ENCODE results near the gene PACSIN1.

PACSIN1 gene

GRCh38 chr6:34528996-34529664, 63.3 kb downstream of the PACSIN1 start:
- no peak for DNase-seq

DNA sequence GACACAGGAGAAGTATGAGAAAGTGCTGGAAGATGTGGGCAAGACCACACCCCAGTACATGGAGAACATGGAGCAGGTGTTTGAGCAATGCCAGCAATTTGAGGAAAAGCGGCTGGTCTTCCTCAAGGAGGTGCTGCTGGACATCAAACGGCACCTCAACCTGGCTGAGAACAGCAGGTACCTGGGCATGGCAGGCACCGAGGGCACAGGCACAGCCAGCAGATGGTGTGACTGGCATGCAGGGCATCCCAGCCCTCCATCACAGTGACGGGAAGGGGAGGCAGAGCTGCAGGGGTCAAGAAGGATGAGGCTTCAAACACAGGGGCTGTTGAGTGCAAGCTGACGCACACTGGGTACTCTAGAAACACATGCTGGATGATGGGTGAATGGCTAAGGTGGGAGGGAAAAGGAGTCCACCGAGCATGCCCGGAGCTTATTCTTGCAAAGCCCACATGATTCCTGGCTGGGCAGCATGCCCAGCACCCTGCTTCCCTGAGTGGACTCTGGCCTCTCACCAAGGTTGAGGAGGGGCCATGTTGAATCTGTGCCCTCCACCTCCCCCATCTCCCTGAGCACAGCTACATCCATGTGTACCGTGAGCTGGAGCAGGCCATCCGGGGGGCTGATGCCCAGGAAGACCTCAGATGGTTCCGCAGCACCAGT, 63.9 kb downstream of the PACSIN1 start:
- no peak for DNase-seq

GRCh38 chr6:34530753-34531365, 65.0 kb downstream of the PACSIN1 start:
- no peak for DNase-seq

- DNase-seq = peak; percentile 14 to 37 (median 24)
Observed at GRCh38 chr6:34531580-34532201, 65.8 kb downstream of the PACSIN1 start.

GRCh38 chr6:34532230-34532629, 66.4 kb downstream of the PACSIN1 start:
- no peak for DNase-seq

DNA sequence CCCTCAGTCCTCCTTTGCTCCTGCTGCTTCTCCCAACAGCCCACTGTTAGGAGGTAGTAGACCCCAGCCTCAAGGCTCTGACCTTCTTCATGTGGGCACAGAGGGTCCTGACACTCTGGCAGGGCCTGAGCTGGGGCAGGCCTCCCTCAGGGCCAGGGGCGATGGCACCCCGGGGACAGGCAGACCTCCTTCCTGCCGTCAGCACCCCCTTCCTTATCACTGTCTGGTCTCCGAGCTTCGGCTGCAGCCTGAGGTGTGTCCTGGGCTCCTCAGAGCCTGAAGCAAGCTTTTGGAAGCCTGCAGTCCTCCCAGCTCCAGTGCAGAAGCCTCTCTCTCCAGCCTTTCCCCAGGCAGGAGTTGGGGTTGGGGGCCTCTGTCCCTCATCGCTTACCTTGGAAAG, 68.3 kb downstream of the PACSIN1 start:
- no peak for DNase-seq

DNA sequence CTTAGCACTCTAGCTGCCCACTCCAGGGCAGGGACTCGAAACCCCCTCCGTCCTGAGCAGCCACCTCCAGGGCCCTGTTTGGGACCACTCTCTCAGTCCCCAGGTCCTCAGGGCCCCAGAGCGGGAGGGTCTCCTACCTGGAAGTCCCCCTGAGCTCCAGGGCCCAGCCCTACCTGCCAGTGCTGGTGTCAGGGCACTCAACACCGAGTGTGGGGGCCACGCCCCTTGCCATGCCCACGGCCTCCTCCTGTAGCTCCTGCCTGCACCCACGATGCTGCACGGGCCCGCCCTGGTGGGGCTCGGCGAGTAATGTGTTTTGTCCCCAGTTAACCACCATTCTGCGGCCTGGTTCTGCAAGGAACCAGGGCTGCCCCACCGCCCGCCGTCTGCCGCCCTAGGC, 68.8 kb downstream of the PACSIN1 start:
- no peak for DNase-seq

GRCh38 chr6:34535199-34535598, 69.3 kb downstream of the PACSIN1 start:
- DNase-seq = no peak

DNA sequence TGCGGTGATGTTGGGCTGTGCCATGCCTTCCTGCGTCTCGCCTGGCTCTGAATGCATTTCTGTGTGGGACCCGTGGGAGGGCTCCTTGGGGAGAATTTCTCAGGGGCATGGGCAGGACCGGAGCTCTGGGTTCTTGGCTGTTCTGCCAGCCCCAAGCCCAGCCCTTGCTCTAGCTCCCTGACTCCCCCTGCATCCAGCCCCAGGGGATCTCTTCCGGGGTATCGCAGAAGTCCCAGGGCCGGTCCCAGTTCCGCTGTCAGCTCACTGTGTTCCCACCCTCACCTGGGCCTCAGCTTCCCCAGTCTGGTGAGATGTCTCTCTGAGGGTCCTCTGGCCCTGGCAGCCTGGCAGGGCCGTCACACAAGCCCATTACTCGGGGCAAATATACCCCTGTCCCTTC, 69.8 kb downstream of the PACSIN1 start:
- DNase-seq = no peak

DNA sequence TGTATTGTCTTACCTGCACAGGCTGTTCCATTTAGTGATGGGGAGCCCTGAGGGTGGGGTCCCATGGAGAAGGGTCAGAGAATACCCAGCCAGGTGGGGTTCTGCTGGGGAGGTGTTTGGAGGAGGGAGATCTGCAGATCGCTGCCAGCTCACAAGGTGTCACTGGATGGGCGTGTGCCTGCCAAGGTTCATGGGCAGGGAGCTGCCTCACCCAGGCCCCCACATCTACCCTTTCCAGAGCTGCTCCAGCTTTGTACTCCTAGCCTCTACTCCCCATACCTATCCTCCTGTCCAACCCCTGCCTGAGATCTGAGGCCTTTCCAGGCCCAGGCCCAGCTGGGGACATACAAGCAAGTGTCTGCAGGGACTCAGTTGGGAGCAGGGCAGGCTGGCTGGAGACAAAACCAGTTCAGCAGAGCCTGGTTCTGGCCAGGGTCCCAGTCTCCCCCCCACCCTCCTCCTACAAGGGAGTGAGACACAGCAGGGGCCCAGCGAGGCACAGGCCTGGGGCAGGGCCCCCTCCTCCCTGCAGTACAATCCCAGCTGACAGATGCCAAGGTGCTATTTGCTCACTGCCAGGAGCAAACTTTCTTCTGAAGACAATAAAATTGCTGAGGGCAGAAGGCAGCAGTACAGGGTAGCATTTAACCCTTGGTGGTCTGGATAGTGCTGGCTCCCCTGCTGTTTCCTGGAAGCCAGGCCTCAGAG, 70.5 kb downstream of the PACSIN1 start:
- DNase-seq = no peak

DNA sequence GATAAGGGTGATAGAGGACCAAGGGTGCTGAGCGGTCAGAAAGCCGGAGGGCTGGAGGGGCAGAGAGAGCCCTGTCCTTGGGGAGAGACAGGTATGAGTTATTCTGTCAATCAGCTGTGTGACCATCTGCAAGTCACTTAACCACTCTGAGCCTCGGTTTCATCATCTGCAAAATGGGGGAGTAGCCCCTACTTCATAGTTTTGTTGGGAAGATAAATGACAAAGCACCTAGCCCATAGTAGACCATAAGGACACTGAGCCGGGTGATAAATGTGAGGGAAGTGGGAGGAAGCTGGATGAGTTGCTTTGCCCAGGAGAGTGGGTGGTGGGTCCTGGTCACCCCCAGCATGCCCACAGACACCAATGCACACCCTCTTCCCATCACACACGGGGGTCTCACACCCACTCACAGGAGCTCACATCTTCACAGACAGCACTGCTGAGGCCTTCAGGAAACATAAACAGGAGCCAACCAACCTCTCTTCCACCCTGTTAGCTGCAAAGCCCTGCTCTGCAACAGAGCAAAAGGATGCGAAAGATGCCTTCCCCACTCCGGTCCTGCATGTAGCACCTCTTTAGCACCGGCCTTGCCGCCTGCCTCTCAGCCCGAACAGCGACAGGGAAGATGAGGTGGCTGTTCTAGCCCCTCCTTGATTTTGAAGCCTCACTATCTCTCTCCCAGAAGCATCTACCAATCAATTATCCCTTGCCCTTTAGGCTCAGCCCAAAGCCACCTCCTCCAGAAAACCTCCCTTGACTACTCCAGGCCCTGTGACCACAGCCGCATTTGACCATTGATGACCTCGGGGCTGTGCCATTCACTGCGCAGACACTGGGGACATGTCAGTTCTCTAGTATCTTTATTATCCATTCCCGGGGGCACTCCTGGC, 71.3 kb downstream of the PACSIN1 start:
- DNase-seq = no peak

- DNase-seq = no peak
Observed at GRCh38 chr6:34537922-34538550, 72.2 kb downstream of the PACSIN1 start.

DNA sequence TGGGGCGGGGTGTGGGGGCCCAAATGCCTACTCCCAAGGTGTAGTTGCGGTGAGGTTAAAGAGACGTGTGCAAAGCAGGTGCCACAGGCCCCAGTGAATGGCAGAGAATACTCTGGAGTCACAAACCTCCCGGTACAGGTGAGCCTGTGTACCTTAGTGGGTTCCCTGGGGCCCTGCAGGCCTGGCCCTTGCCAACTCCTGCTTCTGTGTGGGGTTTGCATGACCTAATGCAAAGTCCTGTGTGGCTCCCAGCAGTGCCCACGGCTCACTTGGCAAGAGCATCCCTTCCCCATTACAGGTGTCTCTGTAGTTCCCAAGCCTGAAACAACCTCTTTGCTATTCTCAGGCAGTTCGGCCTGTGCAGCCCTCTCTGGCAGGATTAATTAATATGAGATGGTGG, 72.7 kb downstream of the PACSIN1 start:
- no peak for DNase-seq

DNA sequence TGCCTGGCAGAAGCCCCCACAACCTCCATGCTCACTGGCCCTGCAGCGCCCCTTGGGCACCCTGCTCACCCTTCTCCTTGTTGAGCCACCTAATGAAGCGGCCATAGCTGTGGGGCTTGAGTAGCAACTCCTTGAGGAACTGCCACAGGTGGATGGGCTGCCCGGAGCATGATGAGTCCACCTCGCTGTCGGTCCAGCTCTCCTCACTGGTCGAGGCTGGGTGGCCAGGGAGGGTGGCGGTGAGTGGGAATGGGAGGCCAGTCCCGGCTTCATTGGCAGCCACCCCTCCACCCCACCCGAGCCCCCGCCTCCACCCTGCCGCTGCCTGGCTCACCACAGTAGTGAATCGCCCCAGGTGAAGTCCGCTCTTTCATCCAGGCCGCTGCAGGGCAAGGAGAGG, 73.3 kb downstream of the PACSIN1 start:
- DNase-seq = no peak

- no peak for DNase-seq
Observed at GRCh38 chr6:34540222-34540621, 74.3 kb downstream of the PACSIN1 start.

DNA sequence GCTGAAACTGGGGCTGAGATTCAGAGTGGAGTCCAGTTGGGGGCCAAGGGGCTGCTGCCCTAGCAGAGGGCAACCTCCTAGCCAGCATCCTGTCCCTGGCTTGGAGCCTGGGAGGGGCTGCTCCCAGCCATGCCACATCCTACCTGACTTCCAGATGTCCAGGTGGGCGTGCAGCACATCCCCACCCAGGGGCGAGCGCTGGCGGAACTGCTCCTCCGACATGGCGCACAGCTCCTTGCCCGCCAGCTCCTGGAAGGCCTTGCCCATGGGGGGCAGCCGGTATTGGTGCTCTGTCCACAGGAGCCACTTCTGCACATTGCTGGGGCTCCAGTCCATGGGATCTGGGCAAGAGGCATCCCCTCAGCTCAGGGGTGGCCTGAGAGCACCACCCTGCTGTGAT, 75.0 kb downstream of the PACSIN1 start:
- DNase-seq = no peak

DNA sequence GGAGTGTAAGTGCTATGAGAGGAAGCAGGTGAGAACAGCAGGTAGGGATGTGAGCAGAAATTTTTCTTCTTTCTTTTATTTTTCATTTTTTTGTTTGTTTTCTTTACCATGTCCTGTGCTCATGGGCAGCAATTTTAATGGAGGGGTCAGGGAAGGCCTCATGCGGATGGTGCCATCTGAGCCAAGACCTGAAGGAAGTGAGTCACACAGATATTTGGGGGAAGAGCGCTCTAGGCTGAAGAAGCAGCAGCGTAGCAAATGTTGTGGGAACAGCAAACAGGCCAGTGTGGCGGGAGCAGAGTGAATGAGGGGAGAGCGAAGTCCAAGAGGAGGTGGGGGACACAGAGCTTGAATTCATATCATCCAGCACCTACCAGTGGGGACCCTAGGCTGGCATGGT, 77.5 kb downstream of the PACSIN1 start:
- DNase-seq = peak in 1 of 3 donors; percentile 10

GRCh38 chr6:34544052-34544604, 78.3 kb downstream of the PACSIN1 start:
- DNase-seq = no peak

DNA sequence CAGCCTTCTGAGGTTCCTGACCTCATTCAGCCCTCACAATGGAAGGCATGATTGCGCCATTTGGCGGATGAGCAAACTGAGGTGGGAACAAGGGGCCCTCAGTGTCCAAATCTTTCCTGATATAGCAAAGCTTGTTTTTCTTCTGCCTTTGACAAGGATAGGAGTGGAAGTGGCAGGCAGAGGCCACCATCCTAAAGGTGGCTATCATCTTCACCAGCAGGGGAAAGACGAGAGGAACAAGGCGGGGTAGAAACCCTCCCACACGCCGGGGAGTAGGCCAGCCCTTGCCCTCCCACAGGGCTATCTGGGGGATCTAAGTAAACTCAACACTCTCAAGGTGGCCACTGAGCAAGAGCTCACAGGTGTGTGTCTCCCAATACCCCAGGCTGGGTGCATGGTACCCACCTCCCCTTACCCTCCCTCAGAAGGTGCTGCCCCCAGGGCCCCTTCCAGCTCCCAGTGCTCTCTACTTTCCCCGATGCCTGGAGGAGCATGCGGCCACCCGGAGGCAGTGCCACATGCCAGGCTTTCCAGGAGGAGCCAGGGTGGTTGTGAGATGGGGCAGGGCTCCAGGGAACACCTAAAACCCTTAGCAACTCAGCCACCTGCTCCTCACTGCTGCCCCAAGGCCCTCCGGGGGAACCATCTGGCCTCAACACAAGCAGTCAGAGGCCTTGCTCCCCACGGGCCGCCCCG, 79.0 kb downstream of the PACSIN1 start:
- no peak for DNase-seq

DNA sequence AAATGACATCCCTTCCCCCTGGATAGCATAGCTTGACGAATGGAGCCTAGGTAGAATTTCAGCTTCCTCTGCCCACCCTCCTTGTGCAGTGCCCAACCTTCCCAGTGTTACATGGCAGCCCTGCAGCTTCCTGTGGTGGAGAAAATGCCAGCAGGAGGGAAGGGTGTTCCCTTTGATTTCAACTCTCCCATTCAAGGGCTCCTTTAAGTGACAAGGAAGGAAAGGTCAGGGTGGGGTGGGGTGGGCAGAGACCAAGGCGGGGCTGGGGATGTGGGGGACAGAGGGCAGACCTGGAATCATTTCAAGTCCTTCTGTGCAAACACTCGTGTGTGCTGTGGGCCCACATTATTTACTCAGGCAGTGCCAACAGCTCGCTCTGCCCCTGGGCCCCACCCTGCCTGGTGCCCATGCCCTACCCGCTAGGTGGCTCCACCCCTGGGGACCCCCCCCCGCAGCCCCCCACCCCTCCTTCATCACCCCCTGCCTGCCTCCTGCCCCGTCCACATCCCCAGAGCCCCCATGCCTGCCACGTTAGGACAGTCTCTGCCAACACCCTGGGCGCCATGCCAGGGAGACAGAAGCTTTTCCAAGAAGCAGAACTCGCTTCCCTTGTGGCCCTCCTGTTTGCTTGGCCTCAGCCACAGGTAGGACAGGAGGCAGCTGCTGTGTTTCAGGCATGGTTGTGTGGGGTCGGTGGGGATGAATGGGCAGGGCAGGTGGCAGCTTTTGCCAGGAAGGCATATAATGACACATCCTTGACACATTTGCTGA, 80.9 kb downstream of the PACSIN1 start:
- DNase-seq = no peak
